GM19452 (cell line): ENCODE measurements around the gene GRPR.
A peak's percentile ranks its signal among the peaks of the same experiment; 100 is the strongest.

Experiments used
- ATAC-seq: cut with Tn5 transposase; IDR thresholded peaks from one replicate; pipeline ENCODE4 v1.9.1; 2021; ENCODE audit not compliant: unreplicated experiment

Gene GRPR

DNA sequence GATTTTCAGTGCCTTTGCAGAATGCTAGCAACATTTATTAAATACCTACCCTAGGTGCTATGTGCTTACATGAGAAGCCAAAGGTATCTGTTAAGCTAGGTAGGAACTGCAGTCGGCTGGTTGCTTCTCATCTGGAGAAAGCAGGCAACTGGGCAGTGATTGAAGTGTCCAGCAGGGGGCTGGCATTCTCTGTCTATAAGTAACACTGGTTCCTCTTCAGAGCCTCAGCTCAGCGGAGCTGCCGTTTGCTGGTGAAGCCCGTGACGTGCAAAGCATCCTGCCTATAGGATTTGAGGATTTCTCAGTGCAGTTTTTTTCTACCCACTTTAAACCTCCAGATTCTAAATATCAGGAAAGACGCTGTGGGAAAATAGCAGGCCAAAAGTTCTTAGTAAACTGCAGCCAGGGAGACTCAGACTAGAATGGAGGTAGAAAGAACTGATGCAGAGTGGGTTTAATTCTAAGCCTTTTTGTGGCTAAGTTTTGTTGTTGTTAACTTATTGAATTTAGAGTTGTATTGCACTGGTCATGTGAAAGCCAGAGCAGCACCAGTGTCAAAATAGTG is at the start of gene GRPR:
GRPR (plus strand) TSS at position 344 of the 565 bp plus-strand sequence. CDS start 389 bp downstream, outside the sequence.
- peak; percentile 60 for ATAC-seq

DNA sequence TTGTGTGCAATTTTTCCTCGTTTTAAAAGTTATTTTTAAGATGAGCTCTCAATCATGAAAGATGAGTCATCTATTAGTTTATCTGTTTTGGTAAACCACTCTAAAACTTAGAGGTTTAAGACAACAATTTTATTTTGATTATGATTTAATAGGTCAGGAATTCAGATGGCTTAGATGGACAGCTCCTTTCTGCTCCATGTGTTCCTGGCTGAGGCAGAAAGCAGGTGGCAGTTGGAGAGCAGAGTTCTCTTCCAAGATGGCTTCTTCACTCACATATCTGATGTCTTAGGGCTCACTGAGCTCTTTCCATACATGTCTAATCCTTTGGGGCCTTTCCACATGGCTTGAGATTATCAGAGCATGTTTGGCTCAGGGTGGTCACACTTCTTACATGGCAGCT is 48.3 kb upstream of the GRPR start:
- no peak for ATAC-seq

DNA sequence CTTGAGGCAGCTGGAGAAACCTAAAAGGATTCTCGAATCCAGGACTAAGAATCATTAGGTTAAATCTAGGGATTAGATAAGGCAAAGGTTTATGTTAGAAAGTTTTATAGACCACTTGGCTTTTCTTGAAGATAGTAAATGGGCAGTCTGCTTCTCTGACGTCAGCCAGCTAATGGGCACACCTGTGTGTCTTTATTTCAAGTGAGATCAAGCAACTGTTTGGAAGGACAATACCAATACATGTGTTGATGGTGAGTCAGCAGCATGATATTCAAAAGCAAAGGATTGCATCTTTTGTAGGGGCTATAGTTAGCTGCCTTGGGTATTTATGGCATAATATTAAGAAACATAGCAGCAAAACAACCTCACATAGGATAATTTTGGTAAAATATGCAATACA is 46.5 kb upstream of the GRPR start:
- no peak for ATAC-seq

DNA sequence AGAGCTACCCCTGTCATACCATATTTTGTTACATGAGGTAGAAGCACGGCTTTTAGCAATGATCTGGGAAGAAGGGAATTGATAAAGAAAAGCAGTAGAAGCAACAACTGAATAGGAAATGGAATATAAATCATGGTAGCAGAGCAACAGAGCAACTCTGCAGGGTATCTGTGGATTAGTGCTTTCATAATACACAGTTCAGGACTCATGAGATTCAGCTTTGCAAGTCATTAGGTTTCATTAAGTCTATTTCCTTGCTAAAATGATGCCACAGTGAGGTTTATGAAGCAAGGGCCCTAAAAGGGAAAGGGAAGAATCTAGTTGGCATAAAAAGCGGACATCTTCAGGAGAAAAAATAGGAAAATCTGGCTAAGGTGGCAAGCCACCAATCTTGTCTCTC is 45.6 kb upstream of the GRPR start:
- no peak for ATAC-seq

DNA sequence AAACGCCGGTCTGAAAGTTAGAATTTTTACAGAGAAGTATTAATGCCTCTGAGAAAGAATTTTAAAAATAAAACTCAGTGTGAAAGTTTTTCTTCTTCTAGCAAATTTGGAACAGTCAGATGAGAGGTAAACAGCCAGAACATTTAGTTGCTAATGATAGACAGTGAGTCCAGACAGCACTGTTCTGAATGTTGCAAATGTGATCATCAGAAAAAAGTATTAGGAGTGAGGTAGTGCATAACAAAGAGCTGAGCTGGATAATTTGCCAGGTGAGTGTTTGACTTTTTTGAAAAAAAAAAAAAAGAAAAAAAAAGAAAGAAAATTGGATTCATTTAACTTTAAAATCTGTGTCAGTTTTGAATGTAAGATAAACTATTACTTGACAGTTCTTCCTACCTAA is 42.0 kb upstream of the GRPR start:
- ATAC-seq: no peak

DNA sequence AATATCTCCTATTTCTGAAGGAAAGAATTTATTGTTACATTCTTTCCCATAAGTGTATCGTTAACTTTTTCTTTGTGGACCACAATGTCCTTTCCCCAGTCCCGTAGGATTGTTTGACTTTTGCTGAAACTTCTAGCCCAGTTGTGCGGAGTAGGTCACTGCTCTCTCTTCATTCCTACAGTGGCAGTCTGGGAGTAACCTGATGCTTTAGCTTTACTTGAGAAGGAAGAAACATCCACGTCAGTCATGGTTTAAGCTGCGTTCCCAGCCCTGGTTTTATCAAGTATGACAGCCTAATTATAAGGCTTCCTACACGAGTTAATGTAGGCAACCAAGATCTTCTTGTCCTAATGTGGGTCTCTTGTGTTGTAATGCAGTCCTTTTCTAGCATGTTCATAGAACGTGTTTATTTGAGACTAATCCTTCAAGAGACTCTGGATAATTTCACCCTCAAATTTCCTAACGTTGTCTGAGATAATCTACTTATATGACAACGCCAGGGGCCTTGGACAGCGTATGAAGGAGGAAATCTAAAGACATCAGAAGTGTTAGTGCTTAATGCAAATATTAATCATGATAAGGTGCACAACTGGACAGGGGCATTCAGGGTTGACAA is 40.8 kb upstream of the GRPR start:
- ATAC-seq: no peak

DNA sequence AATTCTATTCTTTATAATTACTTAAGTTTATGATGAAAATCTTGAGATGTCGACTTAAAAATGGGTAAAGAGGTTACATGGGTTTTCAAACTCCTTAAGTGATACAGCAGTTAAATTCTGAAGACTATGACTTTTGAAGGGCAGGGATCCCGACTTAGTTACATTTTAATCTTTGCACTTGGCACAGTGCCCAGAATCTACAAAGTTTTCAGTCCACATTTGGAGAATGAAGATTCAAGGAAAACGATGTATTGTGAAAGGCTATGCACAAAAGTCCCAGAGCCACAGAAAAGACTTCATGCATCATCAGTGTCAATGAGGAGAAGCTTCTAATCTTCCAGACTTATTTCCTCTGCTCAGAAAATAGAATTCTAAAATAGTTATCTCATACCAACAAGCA is 36.3 kb upstream of the GRPR start:
- no peak for ATAC-seq

DNA sequence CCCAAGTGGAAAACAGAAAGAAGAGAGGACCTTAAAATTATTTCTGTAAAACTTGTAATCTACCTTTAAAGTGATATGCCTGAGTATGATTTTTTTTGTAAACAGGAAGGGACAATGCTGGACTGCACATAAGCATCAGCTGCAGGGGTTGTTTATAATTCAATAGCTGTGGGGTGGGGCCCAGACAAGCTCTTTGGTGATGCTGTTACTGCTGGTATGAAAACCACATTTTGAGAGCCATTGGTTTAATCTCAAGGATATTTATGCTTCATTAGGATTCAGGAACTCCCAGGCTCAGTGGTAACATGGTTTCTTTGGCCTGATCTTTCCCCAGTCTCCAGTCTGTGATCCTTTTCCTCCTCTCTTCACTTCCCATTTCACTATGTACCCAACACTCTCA is 34.3 kb upstream of the GRPR start:
- no peak for ATAC-seq

DNA sequence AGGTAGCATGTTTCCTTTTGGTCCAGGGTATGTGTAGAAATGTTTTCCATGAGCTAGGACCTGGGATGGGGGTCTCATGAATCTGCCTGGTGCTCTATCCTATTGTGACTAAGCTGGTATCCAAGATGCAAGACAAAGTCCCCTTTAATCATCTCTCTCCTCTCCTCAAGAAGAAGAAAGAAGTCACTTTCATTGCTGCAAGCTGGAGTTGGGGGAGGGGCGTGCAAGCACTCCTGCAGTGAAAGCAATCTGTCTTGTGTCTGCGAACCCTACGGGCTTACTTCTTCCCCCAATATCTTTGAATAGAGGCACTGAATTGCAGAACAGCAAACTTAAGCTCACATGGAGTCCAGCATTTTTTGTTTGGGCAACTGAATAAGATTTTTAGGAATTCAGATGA is 27.2 kb upstream of the GRPR start:
- ATAC-seq: no peak

DNA sequence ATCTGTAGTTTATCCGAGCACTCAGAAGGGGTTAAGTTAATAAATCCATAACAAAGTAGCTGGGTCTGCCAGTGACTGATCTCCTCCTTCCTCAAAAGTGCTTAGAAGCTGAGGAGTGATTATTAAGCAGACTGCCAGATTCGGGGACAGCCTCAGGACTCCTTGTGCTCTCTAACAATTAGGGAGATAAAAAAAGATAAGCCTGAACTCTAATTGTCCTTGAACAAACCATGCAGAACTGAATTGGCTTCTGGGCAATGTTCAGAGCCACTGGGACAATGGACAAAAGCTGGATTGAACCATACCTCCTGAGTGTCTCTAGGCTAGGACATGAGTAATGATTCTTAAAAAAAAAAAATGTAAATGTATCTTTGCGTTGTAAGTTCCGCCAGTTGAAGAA is 22.7 kb upstream of the GRPR start:
- ATAC-seq: no peak

DNA sequence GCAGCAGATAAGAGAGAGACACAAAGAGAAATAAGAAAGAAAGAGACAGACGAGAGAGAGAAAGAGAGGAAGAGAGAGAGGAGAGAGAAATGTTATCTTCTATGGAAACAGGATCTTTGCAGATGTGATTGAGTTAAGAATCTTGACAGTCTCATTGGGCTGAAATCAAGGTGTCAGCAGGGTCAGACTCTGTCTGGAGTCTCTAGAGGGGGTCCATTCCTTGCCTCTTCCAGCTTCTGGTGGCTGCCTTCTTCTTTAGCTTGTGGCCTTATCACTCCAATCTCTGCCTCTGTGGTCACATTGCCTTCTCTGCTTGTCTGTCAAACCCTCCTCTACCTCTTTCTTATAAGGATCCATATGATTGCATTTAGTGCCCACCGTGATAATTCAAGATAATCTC is 21.8 kb upstream of the GRPR start:
- ATAC-seq: no peak

DNA sequence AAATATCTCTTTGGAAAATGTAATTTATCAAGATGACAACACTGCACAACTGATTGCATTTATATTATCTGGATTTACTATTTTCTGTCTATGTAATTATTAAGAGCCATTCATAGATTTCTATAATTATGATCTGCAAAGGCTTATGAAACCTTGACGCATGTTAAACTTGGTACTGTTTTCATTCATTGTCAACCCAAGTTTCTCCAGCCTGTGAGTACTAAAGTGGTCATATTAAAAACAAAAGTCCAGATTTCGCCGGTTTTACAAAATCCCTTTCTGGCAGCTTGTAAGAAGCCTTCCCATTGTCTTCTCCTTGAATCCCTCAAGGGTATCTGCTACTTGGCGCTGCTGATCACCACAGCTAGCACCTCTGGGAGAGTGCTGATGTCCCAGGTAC is 19.7 kb upstream of the GRPR start:
- ATAC-seq: no peak

DNA sequence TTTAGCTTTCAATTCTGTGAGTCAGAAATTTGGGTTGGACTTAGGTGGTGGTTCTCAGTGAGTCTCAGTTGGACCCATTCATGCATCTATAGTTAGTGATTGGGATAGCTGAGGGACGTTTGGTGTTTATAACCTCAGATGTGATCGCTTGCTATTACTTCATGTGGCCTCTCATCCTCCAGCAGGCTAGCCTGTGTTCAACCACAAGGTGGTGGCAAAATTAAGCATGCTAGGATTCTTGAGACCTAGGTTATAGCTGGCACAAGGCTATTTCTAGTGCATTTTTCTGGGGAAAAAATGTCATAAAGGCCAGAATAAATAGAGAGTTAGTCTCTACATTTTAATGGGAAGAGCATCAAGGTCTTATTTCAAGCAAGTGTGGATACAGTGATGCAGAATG is 10.9 kb upstream of the GRPR start:
- ATAC-seq: no peak

DNA sequence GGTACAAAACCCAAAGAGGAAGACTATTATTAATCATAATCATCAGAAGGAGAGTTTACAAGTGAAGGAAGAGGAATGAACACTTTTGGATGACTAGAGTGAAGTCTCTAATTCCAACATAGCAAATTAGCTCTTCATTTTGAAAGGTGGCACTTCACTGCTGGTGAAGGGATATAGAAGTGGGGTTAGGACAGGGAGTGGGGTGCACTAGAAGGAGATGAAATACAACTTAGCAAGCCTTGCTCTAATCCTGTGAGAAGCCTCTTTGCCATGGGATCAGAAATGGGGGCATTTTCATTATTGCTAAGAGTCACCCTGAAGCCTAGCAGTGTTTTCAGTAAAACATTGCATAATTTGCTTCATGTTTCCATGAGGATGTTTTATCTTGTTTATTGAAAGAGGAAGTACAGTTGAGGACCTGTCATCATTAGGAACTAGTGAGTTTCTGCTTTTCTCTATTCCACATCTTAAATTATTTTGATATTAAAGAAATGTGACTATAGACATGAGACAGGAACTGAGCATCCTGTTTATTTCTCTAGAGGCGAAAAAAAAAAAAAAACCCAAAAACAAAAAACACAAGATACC is 9.3 kb upstream of the GRPR start:
- no peak for ATAC-seq

DNA sequence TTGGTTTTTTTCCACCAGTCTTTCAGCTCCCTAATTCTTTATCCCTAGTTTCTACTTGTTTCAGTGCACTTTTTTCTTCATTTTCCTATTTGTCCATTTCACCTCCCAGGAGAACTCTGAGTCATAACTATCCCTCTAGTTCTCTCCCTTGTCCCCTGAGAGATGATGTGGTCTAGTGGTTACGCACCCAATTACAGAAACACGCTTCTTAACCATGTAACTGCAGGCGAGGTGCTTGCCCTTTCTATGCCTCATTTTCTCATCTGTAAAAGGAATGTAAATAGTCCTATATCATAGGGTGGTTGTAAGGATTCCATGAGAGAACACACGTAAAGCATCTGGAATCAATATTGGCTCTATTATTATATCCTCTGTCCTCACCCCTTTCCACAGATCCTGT is 8.8 kb upstream of the GRPR start:
- no peak for ATAC-seq

DNA sequence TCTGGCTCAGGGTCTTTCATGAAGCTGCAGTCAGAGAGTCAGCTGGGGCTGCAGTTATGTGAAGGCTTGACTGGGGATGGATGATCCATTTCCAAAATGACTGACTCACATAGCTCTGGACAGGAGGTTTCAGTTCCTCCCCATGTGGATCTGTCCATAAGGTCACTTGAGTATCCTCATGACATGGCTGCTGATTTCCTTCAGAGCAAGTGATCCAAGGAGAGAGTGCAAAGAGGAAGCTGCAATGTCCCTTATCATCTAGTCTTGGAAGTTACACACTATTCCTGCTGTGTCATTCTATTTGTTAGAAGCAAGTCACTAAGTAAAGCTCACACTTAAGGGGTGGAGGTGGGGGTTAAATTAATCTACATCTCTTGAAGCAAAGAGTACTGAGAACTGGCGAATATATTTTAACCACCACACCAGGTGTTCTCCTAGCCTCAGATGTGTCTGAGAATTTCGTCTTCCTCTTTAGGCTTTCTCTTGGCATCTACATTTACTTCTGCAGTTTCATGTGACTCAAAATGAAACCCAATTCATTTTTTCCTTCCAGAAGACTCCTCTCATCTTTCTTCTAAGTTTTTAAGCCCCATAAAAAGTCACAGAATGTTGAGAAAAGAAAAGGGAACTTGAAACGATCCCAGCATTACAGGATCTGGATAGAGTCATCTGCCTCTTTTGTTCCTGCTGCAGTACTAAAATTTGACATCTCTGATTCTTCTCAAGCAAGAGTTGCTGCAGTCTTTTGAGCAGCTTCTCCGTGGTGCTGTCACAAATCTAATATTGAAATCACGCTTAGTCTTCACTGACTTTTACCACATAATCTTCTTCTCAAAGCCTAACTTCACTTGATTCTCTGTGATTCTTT is 3.8 kb upstream of the GRPR start:
- peak; percentile 76 for ATAC-seq

DNA sequence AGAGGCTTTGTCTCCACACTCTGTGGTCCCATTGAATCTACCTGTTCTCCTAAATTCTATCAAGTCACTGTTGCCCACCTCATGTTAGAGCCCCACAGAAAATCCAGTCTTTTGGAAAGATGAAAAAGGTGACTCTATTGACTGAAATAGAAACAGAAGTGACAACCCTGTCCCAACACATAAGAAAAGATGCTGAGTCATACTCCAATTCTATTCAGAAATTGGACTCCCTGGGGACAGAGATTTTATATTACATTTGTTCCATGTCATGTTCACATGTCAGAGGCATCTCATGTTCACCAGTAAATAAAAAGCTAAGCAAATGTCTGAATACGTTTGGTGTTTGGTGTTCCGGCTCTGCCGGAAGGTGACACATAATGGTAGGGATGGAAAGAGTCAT is 2.9 kb upstream of the GRPR start:
- ATAC-seq: no peak

DNA sequence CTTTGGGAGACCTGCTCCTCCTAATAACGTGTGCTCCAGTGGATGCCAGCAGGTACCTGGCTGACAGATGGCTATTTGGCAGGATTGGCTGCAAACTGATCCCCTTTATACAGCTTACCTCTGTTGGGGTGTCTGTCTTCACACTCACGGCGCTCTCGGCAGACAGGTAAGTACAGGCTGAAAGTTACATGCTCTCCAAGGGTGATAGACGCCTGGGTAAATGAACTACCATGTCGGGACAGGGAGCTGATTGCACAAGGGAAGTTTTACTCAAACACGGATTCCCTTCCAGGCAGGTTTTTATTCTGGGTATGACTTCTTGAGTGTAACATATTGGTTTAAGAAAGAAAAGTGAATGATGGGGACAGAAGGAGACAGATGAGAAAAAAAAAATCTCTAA is 836 bp downstream of the GRPR start:
- ATAC-seq: no peak

DNA sequence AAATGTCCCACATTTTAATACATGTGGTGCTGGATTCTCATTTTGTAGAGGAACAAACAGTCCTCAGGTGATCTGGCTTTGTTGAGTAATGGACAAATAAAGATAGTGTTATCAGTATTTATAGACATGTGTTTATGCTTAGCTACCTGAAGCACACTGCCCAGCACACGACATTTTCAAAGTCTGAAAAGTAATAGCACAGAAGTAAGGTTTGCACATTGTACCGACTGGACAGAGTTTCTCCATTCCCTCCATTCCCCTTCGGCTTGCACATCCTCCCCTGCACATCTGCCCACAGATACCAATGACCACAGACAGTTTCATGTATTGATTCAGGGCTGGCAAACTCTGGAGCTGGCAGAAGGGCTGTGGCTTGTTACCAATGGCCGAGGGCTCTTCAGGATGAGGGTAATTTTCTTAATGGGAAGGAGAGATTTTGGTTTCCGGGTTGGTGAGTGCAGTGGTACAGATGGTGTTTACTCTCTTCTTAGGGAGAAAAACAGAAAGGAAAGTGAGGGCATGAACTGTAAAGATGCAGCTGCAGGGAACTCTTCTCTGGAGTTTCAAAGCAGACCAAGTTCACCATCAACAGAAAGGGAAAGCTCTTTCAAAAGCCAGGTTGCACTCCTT is 2.3 kb downstream of the GRPR start:
- ATAC-seq: no peak

DNA sequence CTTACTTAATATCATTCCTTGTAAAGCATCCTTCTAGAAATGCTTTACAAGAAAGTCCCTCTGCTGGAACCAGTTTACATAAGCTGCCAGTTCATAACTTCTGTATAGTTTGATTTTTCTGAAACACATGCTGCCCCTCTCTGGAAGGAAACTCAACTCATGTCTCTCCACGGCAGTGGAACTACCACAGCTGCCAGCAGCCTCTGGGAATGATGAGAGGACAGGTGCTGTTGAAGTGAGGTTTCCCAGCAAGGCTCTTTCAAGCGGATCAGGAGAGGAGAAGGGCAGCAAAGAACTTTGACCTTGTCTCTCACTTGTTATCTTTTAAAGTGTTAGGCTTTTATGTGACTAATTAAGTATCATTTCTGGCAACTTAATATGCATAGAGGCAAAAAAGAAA is 7.3 kb downstream of the GRPR start:
- ATAC-seq: no peak

DNA sequence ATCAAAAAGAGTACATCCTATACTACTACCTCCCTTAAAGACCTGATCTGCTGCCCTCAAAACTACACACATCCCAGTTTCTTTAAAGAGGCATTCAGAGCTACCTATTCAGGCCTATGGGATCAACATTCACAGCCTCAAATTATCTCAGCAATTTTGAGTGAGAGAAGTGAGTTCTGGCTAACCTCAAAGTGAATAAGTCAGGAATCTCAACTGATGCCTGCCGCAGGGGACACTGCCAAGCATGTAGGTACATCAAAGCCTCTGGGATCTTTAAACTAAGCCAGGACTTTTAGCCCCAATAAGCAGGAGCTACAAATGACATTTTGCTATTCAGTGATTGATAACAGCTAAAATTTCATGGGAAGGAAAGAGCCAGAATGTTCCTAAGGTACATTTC is 11.6 kb downstream of the GRPR start:
- ATAC-seq: no peak

DNA sequence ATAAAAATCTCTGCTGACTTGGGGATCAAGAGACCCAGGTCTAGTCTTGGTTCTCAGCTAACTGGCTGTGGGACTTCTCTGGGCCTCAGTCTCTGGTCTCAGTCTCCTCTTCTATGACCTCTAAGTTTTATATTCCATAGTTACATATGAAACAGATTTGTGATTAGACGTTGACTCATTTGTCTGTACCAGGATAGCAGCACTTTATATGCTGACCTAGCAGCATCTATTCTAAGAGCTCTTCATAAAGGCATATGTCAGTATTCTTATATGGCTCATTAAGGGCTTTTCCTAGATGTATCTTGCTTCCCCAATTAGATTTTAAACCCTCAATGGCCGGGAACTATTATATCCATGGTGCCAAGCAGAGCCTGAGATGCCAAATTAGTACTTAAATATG is 12.7 kb downstream of the GRPR start:
- no peak for ATAC-seq
